NK-92 treated with Interleukin-12 subunit alpha and Interleukin-12 subunit beta, amount 100 ng/mL, for 24 hours (cell line): ENCODE results near the gene CFLAR.
"Not testable (repeated sequence)": the region's sequence is repeated elsewhere in the genome, so short reads cannot be mapped to it uniquely, and the experiment has no call there.

Source experiments
- DNase-seq: peaks from one replicate; lab custom pipeline; 2025; lab: John Stamatoyannopoulos, UW

The CFLAR gene

GRCh38 chr2:201116115-201116958 lies at the start of gene CFLAR:
CFLAR (plus strand) TSS chr2:201116164; CDS start chr2:201129866, 13,702 bp downstream.
- DNase-seq, result peak; percentile 92

- DNase-seq, result peak; percentile 46
Measured at GRCh38 chr2:201070948-201071478, 45.0 kb upstream of the CFLAR start.

- DNase-seq, result peak; percentile 88
Measured at GRCh38 chr2:201071479-201072200, 44.3 kb upstream of the CFLAR start, which contains the start of the genes HYCC2 and NDUFB3. HYCC2 (minus strand) TSS chr2:201071671; CDS start chr2:201024009, 47,662 bp downstream. NDUFB3 (plus strand) TSS chr2:201072001; CDS start chr2:201078883, 6,882 bp downstream.

- no peak for DNase-seq
Measured at GRCh38 chr2:201072201-201072530, 43.8 kb upstream of the CFLAR start.

GRCh38 chr2:201073071-201073470 lies 42.9 kb upstream of the CFLAR start:
- DNase-seq, result no peak

- no peak for DNase-seq
Measured at GRCh38 chr2:201074996-201075395, 41.0 kb upstream of the CFLAR start.

- DNase-seq, result no peak
Measured at GRCh38 chr2:201084863-201085262, 31.1 kb upstream of the CFLAR start.

GRCh38 chr2:201090574-201090973 lies 25.4 kb upstream of the CFLAR start:
- no peak for DNase-seq

- no peak for DNase-seq
Measured at GRCh38 chr2:201093573-201093972, 22.4 kb upstream of the CFLAR start.

GRCh38 chr2:201100497-201100896 lies 15.5 kb upstream of the CFLAR start:
- DNase-seq, result no peak

GRCh38 chr2:201105759-201106158 lies 10.2 kb upstream of the CFLAR start:
- DNase-seq, result no peak

- DNase-seq, result no peak
Measured at GRCh38 chr2:201107624-201108023, 8.3 kb upstream of the CFLAR start.

- DNase-seq, result no peak
Measured at GRCh38 chr2:201108341-201108740, 7.6 kb upstream of the CFLAR start.

GRCh38 chr2:201109186-201109585 lies 6.8 kb upstream of the CFLAR start:
- no peak for DNase-seq

- no peak for DNase-seq
Measured at GRCh38 chr2:201110615-201111014, 5.3 kb upstream of the CFLAR start.

- DNase-seq, result no peak
Measured at GRCh38 chr2:201111096-201111495, 4.9 kb upstream of the CFLAR start.

- no peak for DNase-seq
Measured at GRCh38 chr2:201114350-201114749, 1.6 kb upstream of the CFLAR start.

- no peak for DNase-seq
Measured at GRCh38 chr2:201114846-201115245, 1.1 kb upstream of the CFLAR start.

GRCh38 chr2:201116959-201117734 lies 1.2 kb downstream of the CFLAR start:
- DNase-seq, result peak; percentile 37

GRCh38 chr2:201117735-201118094 lies 1.8 kb downstream of the CFLAR start:
- DNase-seq, result not testable (repeated sequence)

GRCh38 chr2:201118121-201118960 lies 2.4 kb downstream of the CFLAR start:
- DNase-seq, result peak; percentile 92
